ENCODE data around the gene ELANE.
"Not testable (repeated sequence)": the region's sequence is repeated elsewhere in the genome, so short reads cannot be mapped to it uniquely, and the experiment has no call there.

ELANE gene

GRCh38 chr19:843180-843835, 8.8 kb upstream of the ELANE start:
- DNase-seq = no peak

GRCh38 chr19:843836-844545, 8.1 kb upstream of the ELANE start:
- no peak for DNase-seq

- peak; percentile 26 for DNase-seq
These were observed 7.5 kb upstream of the ELANE start for GRCh38 chr19:844546-844971.

GRCh38 chr19:845707-846521, 6.2 kb upstream of the ELANE start:
- no peak for DNase-seq

- no peak for DNase-seq
These were observed 3.6 kb upstream of the ELANE start for GRCh38 chr19:848386-848921.

- DNase-seq = not testable (repeated sequence)
These were observed 2.9 kb upstream of the ELANE start for GRCh38 chr19:849195-849594.

GRCh38 chr19:850221-850978, 1.7 kb upstream of the ELANE start:
- no peak for DNase-seq

GRCh38 chr19:850979-851335, 1.1 kb upstream of the ELANE start:
- DNase-seq = no peak

GRCh38 chr19:853014-853585, 997 bp downstream of the ELANE start:
- no peak for DNase-seq

- DNase-seq = not testable (repeated sequence)
These were observed 1.6 kb downstream of the ELANE start for GRCh38 chr19:853614-854220.

- no peak for DNase-seq
These were observed 2.4 kb downstream of the ELANE start for GRCh38 chr19:854549-854948.

- DNase-seq = no peak
These were observed 3.0 kb downstream of the ELANE start for GRCh38 chr19:855142-855541.

GRCh38 chr19:855566-856120, 3.5 kb downstream of the ELANE start:
- no peak for DNase-seq

GRCh38 chr19:858284-858683, 6.2 kb downstream of the ELANE start:
- no peak for DNase-seq

GRCh38 chr19:858868-859843, 7.1 kb downstream of the ELANE start, which contains the start of gene CFD:
CFD (plus strand) TSS chr19:859664; CDS start chr19:859690, 26 bp downstream.
- no peak for DNase-seq

- no peak for DNase-seq
These were observed 9.1 kb downstream of the ELANE start for GRCh38 chr19:861141-861755.

GRCh38 chr19:861756-862580, 9.9 kb downstream of the ELANE start:
- no peak for DNase-seq

GRCh38 chr19:862581-863314, 10.6 kb downstream of the ELANE start:
- no peak for DNase-seq
